T-helper 2 cell treated with Interferon-gamma antibody and Interleukin-4, amounts not matched to agents 5 μg/mL and 100 μg/mL, for 36 hours (primary cell): ENCODE data around the gene KLRG1.

Experiments
- DNase-seq: peaks from one replicate; pipeline ENCODE4 v3.0.0; 2021; ENCODE audit warnings: low spot score
- H3K27ac Mint-ChIP-seq: one replicate; pipeline ENCODE4 v1.8.0; 2021; ENCODE audit warnings: mild to moderate bottlenecking, mixed read lengths
- H3K27me3 Mint-ChIP-seq: one replicate; pipeline ENCODE4 v1.8.0; 2021; ENCODE audit warnings: low read depth, mixed read lengths
- H3K36me3 Mint-ChIP-seq: one replicate; pipeline ENCODE4 v1.8.0; 2021; ENCODE audit warnings: low read depth, mixed read lengths
- H3K4me1 Mint-ChIP-seq: one replicate; pipeline ENCODE4 v1.8.0; 2021; ENCODE audit warnings: low read depth, mixed read lengths
- H3K4me3 Mint-ChIP-seq: one replicate; pipeline ENCODE4 v1.8.0; 2022; ENCODE audit warnings: mild to moderate bottlenecking, moderate library complexity, mixed read lengths
- H3K9me3 Mint-ChIP-seq: one replicate; pipeline ENCODE4 v1.8.0; 2021; ENCODE audit warnings: mixed read lengths

Gene KLRG1

DNA sequence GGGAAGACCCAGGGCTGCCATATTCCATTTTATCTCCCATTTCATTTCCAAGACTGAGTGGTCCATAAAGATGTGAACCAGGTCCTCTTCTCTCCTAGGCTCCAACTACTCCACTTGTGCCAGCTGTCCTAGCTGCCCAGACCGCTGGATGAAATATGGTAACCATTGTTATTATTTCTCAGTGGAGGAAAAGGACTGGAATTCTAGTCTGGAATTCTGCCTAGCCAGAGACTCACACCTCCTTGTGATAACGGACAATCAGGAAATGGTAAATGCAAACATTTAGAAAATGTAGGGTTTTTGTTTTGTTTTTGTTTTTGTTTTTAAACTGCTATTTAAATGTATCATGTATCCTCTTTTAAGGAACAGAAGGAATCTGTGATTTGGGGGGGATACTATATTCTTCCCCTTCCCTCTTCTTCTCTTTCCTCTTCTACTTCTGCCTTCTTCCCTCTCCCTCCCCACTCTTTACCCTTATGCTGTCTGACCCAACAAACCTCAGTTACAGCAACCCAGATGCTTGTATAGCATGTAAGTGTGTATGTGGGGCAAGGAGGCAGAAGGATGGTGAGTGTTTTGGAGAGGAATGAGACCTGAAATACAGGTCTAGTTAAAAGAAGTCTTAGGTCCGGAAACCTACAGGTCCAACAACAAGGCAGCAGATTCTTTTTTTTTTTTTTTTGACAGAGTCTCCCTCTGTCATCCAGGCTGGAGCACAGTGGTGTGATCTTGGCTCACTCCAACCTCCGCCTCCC lies 5.9 kb downstream of the KLRG1 start:
- Mint-ChIP-seq H3K36me3 (no peaks in the 10 kb centered on the region), H3K27ac (no peak overlapping the region), H3K4me1 (peaks cover 25% of the 10 kb centered on the region), H3K9me3 (no peaks in the 10 kb centered on the region), H3K27me3 (peaks cover 15% of the 10 kb centered on the region), H3K4me3 (no peak overlapping the region)
- no peak for DNase-seq

DNA sequence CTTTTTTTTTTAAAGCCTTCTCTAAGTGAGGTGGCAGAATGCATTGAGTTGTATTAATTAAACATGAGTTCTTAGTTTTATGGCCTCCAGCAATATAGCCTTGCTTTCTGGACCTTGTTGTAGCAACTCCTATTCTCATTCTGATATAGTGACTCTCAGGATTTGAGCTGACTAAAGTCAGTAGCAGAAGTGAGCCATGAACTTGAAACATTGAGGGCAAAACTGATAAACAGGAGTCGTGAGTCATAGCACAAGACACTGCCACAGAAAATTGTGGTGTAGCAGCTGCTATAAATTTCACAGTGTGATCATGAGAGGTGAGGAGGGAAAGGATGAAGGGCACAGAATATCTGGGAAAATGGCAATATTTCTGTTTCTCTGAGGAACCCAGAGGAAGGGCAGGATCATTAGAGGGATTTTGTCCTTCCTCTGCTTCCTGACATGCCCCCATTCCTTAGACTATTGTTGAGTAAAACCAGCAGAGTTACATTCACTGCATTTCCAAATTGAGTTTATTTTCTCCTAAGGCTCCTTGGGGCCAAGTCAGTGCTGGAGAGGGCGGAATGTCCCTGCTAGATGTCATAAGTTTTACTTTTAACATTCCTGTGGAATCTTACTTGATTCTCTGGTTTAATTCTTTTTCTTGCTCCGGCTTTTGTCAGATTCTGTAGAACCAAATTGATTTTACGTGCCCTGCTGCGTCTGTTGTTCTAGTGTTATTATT lies 7.5 kb downstream of the KLRG1 start:
- Mint-ChIP-seq H3K27ac (no peak overlapping the region), H3K36me3 (no peaks in the 10 kb centered on the region), H3K9me3 (no peaks in the 10 kb centered on the region), H3K4me3 (no peak overlapping the region), H3K4me1 (peaks cover 22% of the 10 kb centered on the region), H3K27me3 (peaks cover 19% of the 10 kb centered on the region)
- DNase-seq, result peak; percentile 59

DNA sequence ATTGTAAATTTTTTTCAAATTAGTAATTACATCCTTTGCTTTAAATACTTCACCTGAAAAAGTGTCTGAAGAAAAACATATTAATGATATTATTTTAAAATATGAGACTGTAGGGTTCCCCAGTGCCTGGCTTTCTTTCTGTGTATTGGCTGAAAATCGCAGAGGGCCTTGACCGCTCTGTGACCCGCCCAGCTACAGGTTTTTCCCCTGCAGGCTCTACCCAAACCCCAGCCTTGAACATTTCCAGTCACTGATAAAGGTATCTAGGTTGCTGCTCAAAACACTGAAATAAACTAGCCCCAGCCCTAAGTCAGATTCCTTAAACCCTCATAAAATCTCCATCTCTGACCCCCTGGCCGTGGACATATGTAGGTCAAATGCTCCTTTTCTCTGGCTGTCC lies 11.9 kb downstream of the KLRG1 start:
- no peaks in the 10 kb centered on the region for H3K9me3 Mint-ChIP-seq
- DNase-seq, result no peak
- H3K27me3 Mint-ChIP-seq, result peaks cover 23% of the 10 kb centered on the region
- H3K4me1 Mint-ChIP-seq, result peaks cover 11% of the 10 kb centered on the region
- no peaks in the 10 kb centered on the region for H3K36me3 Mint-ChIP-seq
- H3K4me3 Mint-ChIP-seq, result no peak overlapping the region
- H3K27ac Mint-ChIP-seq, result no peak overlapping the region

DNA sequence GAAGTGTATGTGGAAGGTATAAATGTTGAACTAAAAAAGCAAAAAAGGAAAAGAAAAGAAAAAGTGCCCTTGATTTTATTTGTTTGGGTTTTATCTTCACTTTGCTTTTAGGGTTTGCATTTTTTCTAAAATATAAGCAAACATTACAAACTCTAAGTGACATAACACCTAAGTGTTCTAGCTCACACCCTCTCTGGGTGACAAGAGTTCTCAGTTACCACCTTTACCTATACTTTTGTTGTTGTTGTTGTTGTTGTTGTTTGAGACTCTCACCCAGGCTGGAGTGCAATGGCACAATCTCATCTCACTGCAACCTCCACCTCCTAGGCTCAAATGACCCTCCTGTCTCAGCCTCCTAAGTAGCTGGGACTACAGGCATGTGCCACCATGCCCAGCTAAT lies 13.0 kb downstream of the KLRG1 start:
- H3K9me3 Mint-ChIP-seq, result no peaks in the 10 kb centered on the region
- H3K36me3 Mint-ChIP-seq, result no peaks in the 10 kb centered on the region
- DNase-seq, result no peak
- peaks cover 2% of the 10 kb centered on the region for H3K4me1 Mint-ChIP-seq
- H3K27me3 Mint-ChIP-seq, result peaks cover 22% of the 10 kb centered on the region
- no peak overlapping the region for H3K4me3 Mint-ChIP-seq
- no peak overlapping the region for H3K27ac Mint-ChIP-seq

DNA sequence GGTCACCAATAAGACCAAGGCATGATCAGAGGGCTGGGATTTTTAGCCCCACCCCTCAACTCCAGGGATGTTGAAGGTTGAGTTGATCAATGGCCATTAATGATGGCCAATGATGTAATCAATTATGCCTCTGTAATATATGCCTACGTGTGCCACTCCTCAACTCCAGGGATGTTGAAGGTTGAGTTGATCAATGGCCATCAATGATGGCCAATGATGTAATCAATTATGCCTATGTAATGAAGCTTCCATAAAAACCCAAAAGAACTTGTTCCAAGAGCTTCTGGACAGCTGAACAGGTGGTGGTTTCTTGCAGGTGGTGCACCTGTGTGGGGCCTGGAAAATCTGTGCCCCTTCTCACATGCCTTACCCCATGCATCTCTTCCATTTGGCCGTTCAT lies 33.2 kb downstream of the KLRG1 start:
- no peak for DNase-seq
- Mint-ChIP-seq H3K4me1 (peaks cover 12% of the 10 kb centered on the region), H3K27ac (no peak overlapping the region), H3K36me3 (peaks cover 7% of the 10 kb centered on the region), H3K27me3 (peaks cover 10% of the 10 kb centered on the region), H3K4me3 (no peak overlapping the region), H3K9me3 (peaks cover 21% of the 10 kb centered on the region)

DNA sequence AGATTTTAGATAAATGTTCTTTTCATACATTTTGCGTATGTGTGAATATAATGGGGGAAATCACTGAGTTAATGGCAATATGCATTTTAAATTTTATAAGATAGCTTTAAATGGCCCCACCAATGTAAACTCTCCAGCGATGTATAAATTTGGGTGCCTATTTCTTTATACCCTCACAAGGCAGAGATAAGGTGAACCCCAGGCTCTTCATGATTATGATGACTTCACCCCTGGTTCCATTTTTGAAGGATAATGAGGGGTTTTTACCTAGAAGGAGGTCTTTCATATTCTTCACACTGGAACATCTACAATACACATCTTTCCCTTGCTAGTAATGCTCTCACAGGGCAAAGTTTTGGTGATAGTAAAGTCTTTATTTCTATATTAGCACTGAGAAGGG lies 35.2 kb downstream of the KLRG1 start:
- Mint-ChIP-seq H3K9me3 (peaks cover 4% of the 10 kb centered on the region), H3K4me1 (peaks cover 19% of the 10 kb centered on the region), H3K27ac (no peak overlapping the region), H3K36me3 (peaks cover 10% of the 10 kb centered on the region), H3K27me3 (peaks cover 4% of the 10 kb centered on the region), H3K4me3 (no peak overlapping the region)
- no peak for DNase-seq

DNA sequence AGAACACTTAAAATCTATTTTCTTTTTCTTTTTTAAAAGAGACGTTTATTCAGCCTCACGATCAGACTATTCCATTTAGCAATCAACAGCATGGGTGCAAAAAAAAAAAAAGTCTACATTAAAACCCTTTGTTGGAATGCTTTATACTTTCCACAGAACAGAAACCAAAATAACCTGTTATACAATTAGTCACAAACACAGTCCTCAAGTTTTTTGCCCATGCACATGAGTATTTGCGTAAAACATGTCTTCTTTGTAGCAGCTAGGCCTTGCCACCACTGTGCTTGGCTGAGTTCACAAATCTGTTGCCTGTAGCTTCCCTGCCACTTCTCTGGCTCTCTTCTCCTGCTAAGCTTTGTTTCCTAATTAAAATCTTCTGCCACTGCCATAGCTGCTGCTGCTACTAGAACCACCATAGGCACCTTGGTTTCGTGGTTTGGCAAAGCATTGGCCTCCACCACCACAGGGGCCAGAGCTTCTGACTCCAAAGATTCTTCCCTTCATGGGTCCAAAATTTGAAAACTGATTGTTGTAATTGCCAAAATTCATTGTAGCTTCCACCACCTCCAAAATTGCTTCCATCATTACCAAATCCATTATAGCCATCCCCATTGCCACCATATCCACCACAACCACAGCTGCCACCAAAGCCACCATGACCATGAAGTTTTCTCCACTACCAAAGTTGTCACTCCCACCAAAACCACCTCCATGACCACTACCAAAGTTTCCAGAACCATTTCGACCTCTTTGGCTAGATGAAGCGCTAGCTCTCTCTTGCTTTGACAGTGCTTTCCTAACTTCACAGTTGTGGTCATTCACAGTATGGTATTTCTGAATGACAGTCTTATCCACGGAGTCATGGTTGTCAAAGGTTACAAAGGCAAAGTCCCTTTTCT lies 38.1 kb downstream of the KLRG1 start:
- H3K27ac Mint-ChIP-seq, result peak overlapping the region; percentile 65
- H3K4me3 Mint-ChIP-seq, result peak overlapping the region; percentile 35
- peaks cover 10% of the 10 kb centered on the region for H3K36me3 Mint-ChIP-seq
- H3K9me3 Mint-ChIP-seq, result no peaks in the 10 kb centered on the region
- H3K27me3 Mint-ChIP-seq, result no peaks in the 10 kb centered on the region
- DNase-seq, result peak; percentile 57
- peaks cover 22% of the 10 kb centered on the region for H3K4me1 Mint-ChIP-seq

DNA sequence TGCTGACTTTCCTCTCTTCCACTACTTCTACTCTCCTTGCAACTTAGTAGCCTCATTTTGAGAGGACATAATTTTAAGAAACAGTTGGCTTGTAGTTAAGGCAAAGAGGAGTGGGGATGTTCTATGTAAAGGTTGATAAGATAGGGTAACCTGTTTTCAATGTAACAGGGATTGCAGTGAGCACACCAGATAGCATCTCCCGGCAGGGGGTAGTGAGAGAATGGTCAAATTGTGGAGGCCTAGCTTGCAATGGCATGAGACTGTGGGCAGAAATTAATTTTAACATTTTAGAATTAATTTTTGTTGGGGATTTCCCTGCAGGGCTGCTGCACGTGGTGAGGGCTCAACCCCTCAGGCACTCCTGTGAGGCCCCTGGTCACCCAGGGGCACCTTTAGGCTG lies 41.4 kb downstream of the KLRG1 start:
- H3K27ac Mint-ChIP-seq, result no peak overlapping the region

DNA sequence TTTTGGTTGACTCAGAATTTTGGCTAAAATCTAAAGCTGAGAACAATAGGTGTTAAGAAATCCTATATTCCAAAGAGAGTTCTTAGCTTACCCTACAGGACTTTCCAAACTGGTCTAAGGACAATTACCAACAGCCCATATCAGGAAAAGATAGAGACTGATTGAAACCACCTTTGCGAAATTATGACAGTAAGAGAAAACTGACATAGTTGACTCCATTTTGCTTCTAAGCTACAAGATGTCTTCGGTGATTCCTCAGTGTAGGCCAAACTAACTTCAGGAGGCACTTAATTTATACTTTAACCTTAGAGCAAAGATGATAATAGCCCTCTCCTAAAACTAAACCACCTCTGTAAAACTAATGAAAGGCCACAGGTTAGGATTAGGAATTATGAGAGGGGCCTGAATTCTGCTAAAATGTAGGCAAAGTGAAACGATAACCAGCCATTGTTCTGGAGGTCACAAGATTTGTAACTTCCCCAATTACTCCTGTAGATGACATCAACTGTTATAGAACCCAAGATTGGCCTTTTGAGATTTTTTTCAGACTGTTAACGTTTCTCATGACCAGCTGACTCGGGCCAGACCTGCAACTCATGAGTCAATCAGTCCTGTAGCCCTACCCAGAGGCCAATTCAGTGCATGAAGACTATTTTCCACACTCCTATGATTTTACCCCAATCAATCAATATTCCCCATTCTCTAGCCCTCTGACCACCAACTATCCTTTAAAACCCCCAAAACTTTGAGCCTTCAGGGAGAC lies 43.0 kb downstream of the KLRG1 start:
- H3K4me3 Mint-ChIP-seq, result no peak overlapping the region
- H3K27ac Mint-ChIP-seq, result no peak overlapping the region
- DNase-seq, result no peak
- H3K9me3 Mint-ChIP-seq, result no peaks in the 10 kb centered on the region
- peaks cover 3% of the 10 kb centered on the region for H3K27me3 Mint-ChIP-seq
- peaks cover 7% of the 10 kb centered on the region for H3K36me3 Mint-ChIP-seq
- H3K4me1 Mint-ChIP-seq, result peaks cover 21% of the 10 kb centered on the region

More for the DNA sequence above, 41.4 kb downstream of the KLRG1 start:
- no peaks in the 10 kb centered on the region for H3K9me3 Mint-ChIP-seq
- peaks cover 3% of the 10 kb centered on the region for H3K27me3 Mint-ChIP-seq
- H3K36me3 Mint-ChIP-seq, result peaks cover 8% of the 10 kb centered on the region
- no peak for DNase-seq
- no peak overlapping the region for H3K4me3 Mint-ChIP-seq
- peaks cover 19% of the 10 kb centered on the region for H3K4me1 Mint-ChIP-seq

DNA sequence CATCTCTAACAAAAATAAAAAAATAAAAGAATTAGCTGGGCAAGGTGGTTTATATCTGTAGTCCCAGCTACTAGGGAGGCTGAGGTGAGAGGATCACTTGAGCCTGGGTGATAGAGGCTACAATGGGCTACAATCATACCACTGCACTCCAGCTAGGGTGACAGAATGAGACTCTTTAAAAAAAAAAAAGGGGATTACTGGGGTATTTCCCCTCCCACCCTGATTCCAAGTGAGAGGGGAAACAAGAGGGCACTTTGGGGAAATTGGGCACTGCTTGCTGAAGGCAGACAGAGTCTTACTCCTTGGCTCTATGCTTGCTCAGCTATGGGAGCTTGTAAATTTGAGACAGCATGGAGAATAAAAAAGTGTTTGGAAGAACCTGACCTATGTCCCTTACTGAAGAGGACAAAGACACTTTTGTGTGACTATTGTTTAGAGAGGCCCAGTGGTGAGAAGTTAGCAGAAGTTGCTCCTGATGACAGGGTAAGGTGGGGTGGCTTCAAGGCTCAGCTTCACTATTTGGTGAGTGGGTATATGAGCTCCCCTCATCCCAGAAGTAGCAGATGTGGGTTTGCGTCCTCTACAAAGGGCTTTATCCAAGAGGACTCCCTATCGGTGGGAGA lies 44.0 kb downstream of the KLRG1 start:
- H3K4me1 Mint-ChIP-seq, result peaks cover 18% of the 10 kb centered on the region
- no peak overlapping the region for H3K4me3 Mint-ChIP-seq
- no peak for DNase-seq
- peaks cover 5% of the 10 kb centered on the region for H3K27me3 Mint-ChIP-seq
- H3K27ac Mint-ChIP-seq, result no peak overlapping the region
- H3K36me3 Mint-ChIP-seq, result peaks cover 3% of the 10 kb centered on the region
- H3K9me3 Mint-ChIP-seq, result no peaks in the 10 kb centered on the region

DNA sequence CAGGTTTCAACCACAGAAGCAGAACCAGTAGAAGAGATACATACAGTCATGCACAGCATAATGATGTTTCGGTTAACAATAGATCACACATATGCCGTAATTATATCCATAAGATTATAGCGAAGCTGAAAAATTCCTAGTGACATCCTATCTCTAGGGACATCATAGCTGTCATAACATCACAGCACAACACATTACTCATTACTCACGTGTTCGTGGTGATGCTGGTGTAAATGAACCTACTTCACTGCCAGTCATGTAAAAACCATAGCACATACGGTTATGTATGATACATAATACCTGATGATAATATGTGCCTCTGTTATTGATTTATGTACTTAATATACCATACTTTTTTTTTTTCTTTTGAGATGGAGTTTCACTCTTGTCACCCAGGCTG lies 44.7 kb downstream of the KLRG1 start:
- DNase-seq, result no peak
- no peaks in the 10 kb centered on the region for H3K36me3 Mint-ChIP-seq
- peaks cover 7% of the 10 kb centered on the region for H3K27me3 Mint-ChIP-seq
- no peaks in the 10 kb centered on the region for H3K9me3 Mint-ChIP-seq
- no peak overlapping the region for H3K4me3 Mint-ChIP-seq
- peaks cover 17% of the 10 kb centered on the region for H3K4me1 Mint-ChIP-seq
- no peak overlapping the region for H3K27ac Mint-ChIP-seq

DNA sequence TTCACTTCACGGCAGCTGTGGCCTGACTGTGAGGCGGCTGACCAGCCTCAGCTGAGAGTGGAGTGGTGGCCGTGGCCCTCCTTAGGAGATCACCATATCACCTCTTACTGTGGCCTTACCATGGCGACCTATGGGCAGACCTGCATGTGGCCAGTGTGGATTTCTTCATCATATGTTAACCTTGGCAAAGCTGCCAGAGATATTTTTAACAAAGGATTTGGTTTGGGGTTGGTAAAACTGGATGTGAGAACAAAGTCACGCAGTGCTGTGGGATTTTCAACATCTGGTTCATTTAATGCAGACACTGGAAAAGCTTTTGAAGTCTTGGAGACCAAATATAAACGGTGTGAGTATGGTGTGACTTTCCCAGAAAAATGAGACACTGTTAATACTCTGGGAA lies 46.9 kb downstream of the KLRG1 start:
- peaks cover 31% of the 10 kb centered on the region for H3K4me1 Mint-ChIP-seq

DNA sequence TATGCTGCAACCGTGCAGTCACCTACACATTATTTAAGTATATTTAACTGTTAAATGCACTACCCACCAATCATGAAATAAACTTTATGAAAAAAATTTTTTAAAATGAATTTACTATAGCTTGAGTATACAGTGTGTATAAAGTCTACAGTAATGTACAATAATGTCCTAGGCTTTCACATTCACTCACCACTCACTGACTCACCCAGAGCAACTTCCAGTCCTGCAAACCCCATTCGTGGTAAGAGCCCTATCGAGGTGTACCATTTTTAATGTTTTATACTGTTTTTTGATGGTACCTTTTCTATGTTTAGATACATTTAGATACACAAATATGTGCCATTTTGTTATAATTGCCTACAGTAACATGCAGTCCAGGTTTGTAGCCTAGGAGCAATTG lies 48.1 kb downstream of the KLRG1 start:
- Mint-ChIP-seq H3K4me3 (no peak overlapping the region), H3K27ac (no peak overlapping the region), H3K36me3 (no peaks in the 10 kb centered on the region), H3K27me3 (peaks cover 22% of the 10 kb centered on the region), H3K9me3 (no peaks in the 10 kb centered on the region), H3K4me1 (peaks cover 31% of the 10 kb centered on the region)
- no peak for DNase-seq

More for the DNA sequence above, 46.9 kb downstream of the KLRG1 start:
- H3K27me3 Mint-ChIP-seq, result peaks cover 17% of the 10 kb centered on the region
- no peak for DNase-seq
- H3K4me3 Mint-ChIP-seq, result no peak overlapping the region
- H3K27ac Mint-ChIP-seq, result no peak overlapping the region
- H3K36me3 Mint-ChIP-seq, result no peaks in the 10 kb centered on the region
- no peaks in the 10 kb centered on the region for H3K9me3 Mint-ChIP-seq
